HT1080 (cell line): ENCODE measurements around the gene DISC1. TPM values are rescaled to one million over a fixed set of nuclear protein-coding genes. Genes with fewer than 3 reads are reported as not detected.

Experiments used
- DNase-seq: peaks from one replicate; pipeline ENCODE4 v3.0.0-alpha.2; 2015; ENCODE audit warnings: low read depth
- total RNA-seq: library from RNA; depleted of rRNA; stranded (reverse); fragments of >200 nt; shearing (Covaris generic); gene quantifications from 2 replicates; pipeline ENCODE4 v1.2.3, GENCODE V29; 2014

Gene DISC1
- total RNA-seq, 1 experiment from 2014 or later: 5.5 TPM

DNA sequence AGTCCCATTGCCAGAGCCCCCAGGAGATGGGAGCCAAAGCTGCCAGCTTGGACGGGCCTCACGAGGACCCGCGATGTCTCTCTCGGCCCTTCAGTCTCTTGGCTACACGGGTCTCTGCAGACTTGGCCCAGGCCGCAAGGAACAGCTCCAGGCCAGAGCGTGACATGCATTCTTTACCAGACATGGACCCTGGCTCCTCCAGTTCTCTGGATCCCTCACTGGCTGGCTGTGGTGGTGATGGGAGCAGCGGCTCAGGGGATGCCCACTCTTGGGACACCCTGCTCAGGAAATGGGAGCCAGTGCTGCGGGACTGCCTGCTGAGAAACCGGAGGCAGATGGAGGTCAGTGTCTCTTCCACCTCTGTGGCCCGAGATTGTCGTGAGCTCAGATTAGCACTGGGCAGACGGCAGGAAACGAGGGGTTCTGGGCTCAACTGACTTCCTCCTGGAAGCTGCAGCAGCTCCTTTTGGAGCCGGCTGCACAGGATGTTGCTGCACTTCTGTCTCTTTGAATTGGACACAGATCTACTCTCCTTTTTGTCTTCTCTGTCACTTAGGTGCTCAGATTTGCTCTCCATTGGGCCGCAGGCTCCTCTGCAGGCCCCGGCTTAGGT is 68.0 kb downstream of the DISC1 start:
- DNase-seq: no peak

GRCh38 chr1:231695439-231696255 is 69.1 kb downstream of the DISC1 start:
- DNase-seq: no peak

- peak; percentile 33 for DNase-seq
Measured at GRCh38 chr1:231699784-231700183, 73.2 kb downstream of the DISC1 start.

GRCh38 chr1:231701306-231701705 is 74.7 kb downstream of the DISC1 start:
- DNase-seq: no peak

GRCh38 chr1:231702331-231702730 is 75.7 kb downstream of the DISC1 start:
- DNase-seq: no peak

DNA sequence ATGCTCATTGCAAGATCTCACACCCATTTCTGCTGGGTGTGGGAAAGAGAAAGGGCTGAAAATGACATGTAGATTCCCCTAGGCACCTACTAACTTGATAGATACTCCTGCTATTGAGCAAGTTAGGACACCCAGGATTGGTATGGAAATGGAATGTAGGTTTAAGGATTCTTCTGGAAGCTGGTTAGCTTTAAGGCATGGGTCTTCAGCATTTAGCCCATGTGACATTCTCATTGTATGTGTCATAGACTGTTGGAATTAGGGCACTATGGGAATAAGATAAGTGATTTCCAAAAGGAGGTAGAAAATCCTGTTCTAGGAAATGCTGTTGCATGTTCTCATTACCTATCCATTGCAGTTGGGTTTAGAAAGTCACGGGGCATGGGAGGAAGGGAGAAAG is 76.2 kb downstream of the DISC1 start:
- peak; percentile 69 for DNase-seq

GRCh38 chr1:231705806-231706760 is 79.5 kb downstream of the DISC1 start:
- no peak for DNase-seq

GRCh38 chr1:231706934-231707333 is 80.3 kb downstream of the DISC1 start:
- DNase-seq: no peak

DNA sequence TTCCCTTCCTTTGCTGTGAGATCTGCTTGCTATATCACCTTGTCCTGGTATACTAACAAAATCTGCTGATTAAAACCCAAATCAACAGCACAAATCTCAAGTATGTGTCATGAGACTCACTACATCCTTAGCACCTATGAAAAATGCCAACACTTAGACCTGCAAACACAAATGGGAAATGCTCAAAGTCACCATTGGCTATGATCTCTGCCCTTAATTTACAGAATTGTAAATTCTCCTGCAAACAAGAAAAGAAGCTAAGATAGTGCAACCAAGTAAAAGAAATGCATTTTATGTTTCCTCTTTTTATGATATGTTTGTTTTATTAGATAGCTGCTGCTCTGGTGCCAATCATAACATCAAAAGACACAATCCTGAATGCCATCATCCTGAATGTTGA is 80.8 kb downstream of the DISC1 start:
- no peak for DNase-seq

GRCh38 chr1:231708394-231708793 is 81.8 kb downstream of the DISC1 start:
- no peak for DNase-seq

GRCh38 chr1:231714440-231714839 is 87.8 kb downstream of the DISC1 start:
- DNase-seq: no peak

- DNase-seq: no peak
Measured at GRCh38 chr1:231715816-231716722, 89.5 kb downstream of the DISC1 start.

DNA sequence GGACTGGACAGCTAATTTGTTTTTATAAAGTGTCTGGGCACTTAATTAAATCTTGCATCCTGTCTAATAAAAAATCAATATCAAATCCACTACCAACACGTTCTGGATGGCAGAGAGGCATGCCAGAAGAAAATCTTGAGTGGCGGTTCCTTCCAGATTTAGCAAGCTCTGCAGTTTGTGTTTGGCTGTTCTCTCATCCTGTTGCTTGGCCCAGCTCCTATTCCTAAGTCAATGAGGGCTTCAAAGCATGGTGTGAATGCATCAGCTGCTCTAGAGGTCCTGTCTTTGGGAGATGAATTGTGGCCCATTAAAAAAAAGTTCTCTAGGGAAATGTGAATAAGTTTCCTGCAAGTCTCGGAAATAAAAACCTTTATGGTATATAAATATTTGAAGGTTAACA is 90.3 kb downstream of the DISC1 start:
- no peak for DNase-seq

- no peak for DNase-seq
Measured at GRCh38 chr1:231719485-231720183, 93.0 kb downstream of the DISC1 start.

GRCh38 chr1:231720652-231721325 is 94.2 kb downstream of the DISC1 start:
- DNase-seq: no peak

DNA sequence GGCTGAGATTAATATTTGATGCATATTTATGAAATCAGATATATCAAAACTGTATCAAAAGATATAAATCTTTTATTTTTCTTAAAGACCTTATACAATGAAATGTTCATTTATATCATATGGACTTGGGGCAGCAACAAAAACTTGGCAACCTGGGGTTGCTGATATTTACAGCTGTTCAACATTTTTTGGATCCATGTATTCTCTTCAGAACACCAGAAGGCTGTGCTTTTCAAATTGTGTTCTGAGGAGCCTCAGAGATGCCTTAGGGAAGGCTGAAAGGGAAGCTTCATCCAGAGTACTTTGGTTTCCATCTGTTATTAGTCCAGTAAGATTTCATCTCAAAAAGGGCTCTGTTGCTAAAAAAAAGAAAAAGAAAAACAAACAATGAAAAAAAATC is 94.8 kb downstream of the DISC1 start:
- no peak for DNase-seq

DNA sequence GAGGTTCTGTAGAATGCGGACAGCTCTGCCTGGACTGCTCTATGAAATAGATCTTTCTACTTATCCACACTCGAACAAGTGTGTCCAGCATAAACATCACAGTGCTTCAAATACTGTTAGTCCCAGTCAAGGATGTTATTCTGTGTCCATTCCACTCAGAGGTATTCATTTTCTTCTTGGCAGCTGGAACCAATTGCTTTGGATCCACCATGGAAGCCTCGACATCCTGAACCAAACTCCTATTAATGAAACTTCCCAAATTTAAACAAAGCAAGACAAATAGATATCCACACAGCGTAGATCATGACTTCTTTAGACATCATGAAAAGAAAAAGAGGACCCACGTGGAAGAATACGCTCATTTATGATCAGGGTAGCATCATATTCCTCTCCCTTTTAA is 95.8 kb downstream of the DISC1 start:
- DNase-seq: no peak

- DNase-seq: no peak
Measured at GRCh38 chr1:231723146-231723545, 96.6 kb downstream of the DISC1 start.

- DNase-seq: no peak
Measured at GRCh38 chr1:231724041-231724440, 97.5 kb downstream of the DISC1 start.
